Measurements from ENCODE around the gene ABHD17B.

ABHD17B gene

GRCh38 chr9:71863631-71864030 is 47.4 kb downstream of the ABHD17B start:
- H3K36me3 ChIP-seq (ENCODE audit: control insufficient read depth, insufficient read depth, low read length): no peaks in the 10 kb centered on the region
- H3K4me3 ChIP-seq (ENCODE audit: low read depth, low read length): no peak overlapping the region
- H3K9me3 ChIP-seq (ENCODE audit: control insufficient read depth, insufficient read depth, low read length): no peaks in the 10 kb centered on the region
- no peaks in the 10 kb centered on the region for H3K27me3 ChIP-seq (ENCODE audit: control insufficient read depth, insufficient read depth, low read length)
- no peak overlapping the region for H3K9ac ChIP-seq (ENCODE audit: low read depth, low read length)
- no peaks in the 10 kb centered on the region for H3K4me1 ChIP-seq (ENCODE audit: control insufficient read depth, insufficient read depth, low read length)

DNA sequence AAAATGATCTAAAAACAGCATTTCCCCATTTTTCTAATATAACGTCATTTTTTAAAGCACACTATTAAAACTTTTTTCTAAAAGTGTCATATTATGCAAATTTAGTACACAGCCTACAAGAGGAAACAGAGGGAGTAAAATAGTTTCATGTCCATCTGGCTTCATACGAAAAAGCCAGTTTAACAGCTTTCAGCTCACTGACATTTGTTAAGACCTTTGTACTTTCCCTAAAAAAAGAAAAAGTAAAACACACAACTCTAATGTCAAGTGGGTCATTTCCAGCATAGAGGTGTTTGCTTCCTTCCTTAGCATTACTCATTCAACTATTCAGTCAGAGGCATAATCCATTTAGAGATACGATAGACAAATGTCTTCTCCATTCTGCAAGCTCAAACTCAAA is 49.4 kb downstream of the ABHD17B start:
- no peak overlapping the region for H3K4me3 ChIP-seq (ENCODE audit: low read depth, low read length)
- H3K9ac ChIP-seq (ENCODE audit: low read depth, low read length): no peak overlapping the region
- H3K4me1 ChIP-seq (ENCODE audit: control insufficient read depth, insufficient read depth, low read length): no peaks in the 10 kb centered on the region
- no peaks in the 10 kb centered on the region for H3K27me3 ChIP-seq (ENCODE audit: control insufficient read depth, insufficient read depth, low read length)
- no peaks in the 10 kb centered on the region for H3K36me3 ChIP-seq (ENCODE audit: control insufficient read depth, insufficient read depth, low read length)
- no peaks in the 10 kb centered on the region for H3K9me3 ChIP-seq (ENCODE audit: control insufficient read depth, insufficient read depth, low read length)

- Histone ChIP-seq H3K9ac (ENCODE audit: low read depth, low read length) (no peak overlapping the region), H3K9me3 (ENCODE audit: control insufficient read depth, insufficient read depth, low read length) (no peaks in the 10 kb centered on the region), H3K4me3 (ENCODE audit: low read depth, low read length) (no peak overlapping the region), H3K27me3 (ENCODE audit: control insufficient read depth, insufficient read depth, low read length) (no peaks in the 10 kb centered on the region), H3K36me3 (ENCODE audit: control insufficient read depth, insufficient read depth, low read length) (no peaks in the 10 kb centered on the region), H3K4me1 (ENCODE audit: control insufficient read depth, insufficient read depth, low read length) (no peaks in the 10 kb centered on the region)
Measured at GRCh38 chr9:71859939-71860338, 51.1 kb downstream of the ABHD17B start.

DNA sequence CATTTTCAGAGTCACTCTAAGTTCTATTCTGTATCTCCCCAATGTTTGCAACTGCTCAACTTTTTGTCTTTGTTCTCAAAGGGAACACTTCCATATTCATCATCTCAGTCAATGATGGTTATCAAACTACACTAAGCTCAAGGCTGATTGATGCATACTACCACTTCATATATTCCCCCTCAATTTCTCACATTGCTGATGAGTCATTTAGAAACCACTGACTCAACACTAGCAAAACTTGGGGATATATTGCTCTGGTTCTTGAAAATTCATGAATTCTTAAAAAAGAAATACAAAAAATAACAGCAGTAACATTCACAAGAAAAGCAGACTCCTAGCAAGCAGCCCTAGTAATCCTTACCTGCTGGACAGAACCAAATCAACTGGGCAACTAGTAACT is 52.2 kb downstream of the ABHD17B start:
- H3K4me1 ChIP-seq (ENCODE audit: control insufficient read depth, insufficient read depth, low read length): no peaks in the 10 kb centered on the region
- H3K27me3 ChIP-seq (ENCODE audit: control insufficient read depth, insufficient read depth, low read length): no peaks in the 10 kb centered on the region
- no peaks in the 10 kb centered on the region for H3K36me3 ChIP-seq (ENCODE audit: control insufficient read depth, insufficient read depth, low read length)
- H3K9me3 ChIP-seq (ENCODE audit: control insufficient read depth, insufficient read depth, low read length): no peaks in the 10 kb centered on the region
- H3K4me3 ChIP-seq (ENCODE audit: low read depth, low read length): no peak overlapping the region
- no peak overlapping the region for H3K9ac ChIP-seq (ENCODE audit: low read depth, low read length)

- Histone ChIP-seq H3K9me3 (ENCODE audit: control insufficient read depth, insufficient read depth, low read length) (no peaks in the 10 kb centered on the region), H3K27me3 (ENCODE audit: control insufficient read depth, insufficient read depth, low read length) (no peaks in the 10 kb centered on the region), H3K4me1 (ENCODE audit: control insufficient read depth, insufficient read depth, low read length) (no peaks in the 10 kb centered on the region), H3K36me3 (ENCODE audit: control insufficient read depth, insufficient read depth, low read length) (no peaks in the 10 kb centered on the region), H3K4me3 (ENCODE audit: low read depth, low read length) (no peak overlapping the region), H3K9ac (ENCODE audit: low read depth, low read length) (no peak overlapping the region)
Measured at GRCh38 chr9:71858102-71858798, 52.7 kb downstream of the ABHD17B start.

DNA sequence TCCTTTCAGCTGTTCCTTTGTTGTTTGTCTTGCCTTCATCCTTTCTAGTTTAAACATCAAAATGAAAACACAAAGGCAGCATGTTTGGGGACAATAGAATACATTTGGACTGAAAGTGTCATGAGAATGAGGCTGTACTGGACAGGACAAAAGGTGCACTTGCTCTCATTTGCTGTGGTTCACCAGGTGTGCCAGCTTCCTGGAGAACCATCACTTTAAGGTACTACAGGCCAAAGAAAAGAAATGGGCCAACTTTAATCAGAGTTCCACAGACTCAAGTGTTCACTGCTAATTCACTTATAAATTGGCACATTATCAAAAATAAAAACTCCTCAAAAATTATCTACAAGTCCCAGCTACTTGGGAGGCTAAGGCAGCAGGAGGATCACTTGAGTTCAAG is 53.8 kb downstream of the ABHD17B start:
- Histone ChIP-seq H3K4me3 (ENCODE audit: low read depth, low read length) (no peak overlapping the region), H3K4me1 (ENCODE audit: control insufficient read depth, insufficient read depth, low read length) (no peaks in the 10 kb centered on the region), H3K9me3 (ENCODE audit: control insufficient read depth, insufficient read depth, low read length) (no peaks in the 10 kb centered on the region), H3K27me3 (ENCODE audit: control insufficient read depth, insufficient read depth, low read length) (no peaks in the 10 kb centered on the region), H3K9ac (ENCODE audit: low read depth, low read length) (no peak overlapping the region), H3K36me3 (ENCODE audit: control insufficient read depth, insufficient read depth, low read length) (no peaks in the 10 kb centered on the region)

- H3K9ac ChIP-seq (ENCODE audit: low read depth, low read length): no peak overlapping the region
- no peaks in the 10 kb centered on the region for H3K27me3 ChIP-seq (ENCODE audit: control insufficient read depth, insufficient read depth, low read length)
- H3K9me3 ChIP-seq (ENCODE audit: control insufficient read depth, insufficient read depth, low read length): no peaks in the 10 kb centered on the region
- no peaks in the 10 kb centered on the region for H3K36me3 ChIP-seq (ENCODE audit: control insufficient read depth, insufficient read depth, low read length)
- H3K4me3 ChIP-seq (ENCODE audit: low read depth, low read length): no peak overlapping the region
- no peaks in the 10 kb centered on the region for H3K4me1 ChIP-seq (ENCODE audit: control insufficient read depth, insufficient read depth, low read length)
Measured at GRCh38 chr9:71854811-71855210, 56.2 kb downstream of the ABHD17B start.

- no peak overlapping the region for H3K9ac ChIP-seq (ENCODE audit: low read depth, low read length)
- no peaks in the 10 kb centered on the region for H3K36me3 ChIP-seq (ENCODE audit: control insufficient read depth, insufficient read depth, low read length)
- H3K27me3 ChIP-seq (ENCODE audit: control insufficient read depth, insufficient read depth, low read length): no peaks in the 10 kb centered on the region
- no peaks in the 10 kb centered on the region for H3K4me1 ChIP-seq (ENCODE audit: control insufficient read depth, insufficient read depth, low read length)
- no peaks in the 10 kb centered on the region for H3K9me3 ChIP-seq (ENCODE audit: control insufficient read depth, insufficient read depth, low read length)
- no peak overlapping the region for H3K4me3 ChIP-seq (ENCODE audit: low read depth, low read length)
Measured at GRCh38 chr9:71853084-71853483, 57.9 kb downstream of the ABHD17B start.

- Histone ChIP-seq H3K27me3 (ENCODE audit: control insufficient read depth, insufficient read depth, low read length) (no peaks in the 10 kb centered on the region), H3K36me3 (ENCODE audit: control insufficient read depth, insufficient read depth, low read length) (no peaks in the 10 kb centered on the region), H3K4me1 (ENCODE audit: control insufficient read depth, insufficient read depth, low read length) (no peaks in the 10 kb centered on the region), H3K4me3 (ENCODE audit: low read depth, low read length) (no peak overlapping the region), H3K9ac (ENCODE audit: low read depth, low read length) (no peak overlapping the region), H3K9me3 (ENCODE audit: control insufficient read depth, insufficient read depth, low read length) (no peaks in the 10 kb centered on the region)
Measured at GRCh38 chr9:71850996-71851395, 60.0 kb downstream of the ABHD17B start.

DNA sequence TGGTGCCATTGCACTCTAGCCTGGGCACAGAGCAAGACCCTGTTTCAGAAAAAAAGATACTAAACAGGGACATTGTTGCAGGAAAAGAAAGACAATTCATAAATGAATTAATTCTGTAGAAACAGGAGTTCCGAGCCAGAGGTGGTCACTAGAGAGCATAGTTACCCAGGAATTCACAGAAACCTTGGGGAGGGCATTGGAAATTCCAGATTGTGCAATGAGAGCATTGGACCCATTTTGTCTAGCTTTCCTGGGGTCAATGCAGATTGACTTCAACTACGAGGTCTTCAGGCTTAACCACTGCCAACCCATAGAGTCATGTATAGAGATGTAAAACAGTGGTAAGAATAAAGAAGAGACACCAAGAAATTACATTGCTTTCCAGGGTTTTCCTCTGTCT is 63.1 kb downstream of the ABHD17B start:
- Histone ChIP-seq H3K4me1 (ENCODE audit: control insufficient read depth, insufficient read depth, low read length) (no peaks in the 10 kb centered on the region), H3K9me3 (ENCODE audit: control insufficient read depth, insufficient read depth, low read length) (no peaks in the 10 kb centered on the region), H3K4me3 (ENCODE audit: low read depth, low read length) (no peak overlapping the region), H3K27me3 (ENCODE audit: control insufficient read depth, insufficient read depth, low read length) (no peaks in the 10 kb centered on the region), H3K36me3 (ENCODE audit: control insufficient read depth, insufficient read depth, low read length) (no peaks in the 10 kb centered on the region), H3K9ac (ENCODE audit: low read depth, low read length) (no peak overlapping the region)

GRCh38 chr9:71844808-71845207 is 66.2 kb downstream of the ABHD17B start:
- Histone ChIP-seq H3K9me3 (ENCODE audit: control insufficient read depth, insufficient read depth, low read length) (no peaks in the 10 kb centered on the region), H3K27me3 (ENCODE audit: control insufficient read depth, insufficient read depth, low read length) (no peaks in the 10 kb centered on the region)

GRCh38 chr9:71839668-71840067 is 71.3 kb downstream of the ABHD17B start:
- no peaks in the 10 kb centered on the region for H3K9me3 ChIP-seq (ENCODE audit: control insufficient read depth, insufficient read depth, low read length)
- no peak overlapping the region for H3K9ac ChIP-seq (ENCODE audit: low read depth, low read length)
- no peaks in the 10 kb centered on the region for H3K4me1 ChIP-seq (ENCODE audit: control insufficient read depth, insufficient read depth, low read length)
- H3K27me3 ChIP-seq (ENCODE audit: control insufficient read depth, insufficient read depth, low read length): no peaks in the 10 kb centered on the region
- no peaks in the 10 kb centered on the region for H3K36me3 ChIP-seq (ENCODE audit: control insufficient read depth, insufficient read depth, low read length)
- no peak overlapping the region for H3K4me3 ChIP-seq (ENCODE audit: low read depth, low read length)

More at GRCh38 chr9:71844808-71845207, 66.2 kb downstream of the ABHD17B start:
- Histone ChIP-seq H3K4me1 (ENCODE audit: control insufficient read depth, insufficient read depth, low read length) (no peaks in the 10 kb centered on the region), H3K4me3 (ENCODE audit: low read depth, low read length) (no peak overlapping the region), H3K36me3 (ENCODE audit: control insufficient read depth, insufficient read depth, low read length) (no peaks in the 10 kb centered on the region), H3K9ac (ENCODE audit: low read depth, low read length) (no peak overlapping the region)
